Activated CD4-positive, alpha-beta T cell treated with anti-CD3 and anti-CD28 coated beads, Interleukin-2, amount 50 U/mL, for 1 hour (primary cell): Measurements from ENCODE around the gene UGT1A9.

Experiments
- DNase-seq: peaks from one replicate; pipeline ENCODE4 v3.0.0-alpha.2; 2020

UGT1A9 gene

GRCh38 chr2:233819884-233820773 lies 148.4 kb downstream of the UGT1A9 start:
- DNase-seq = no peak

- no peak for DNase-seq
Observed at GRCh38 chr2:233820774-233821105, 149.0 kb downstream of the UGT1A9 start.

- DNase-seq = no peak
Observed at GRCh38 chr2:233821196-233821595, 149.5 kb downstream of the UGT1A9 start.

- no peak for DNase-seq
Observed at GRCh38 chr2:233821709-233822100, 150.0 kb downstream of the UGT1A9 start.

GRCh38 chr2:233822101-233822771 lies 150.5 kb downstream of the UGT1A9 start:
- no peak for DNase-seq
